ENCODE measurements around the gene POTEC. TPM values are rescaled to one million over a fixed set of nuclear protein-coding genes. Genes with fewer than 3 reads are reported as not detected.
"Not testable (repeated sequence)": the region's sequence is repeated elsewhere in the genome, so short reads cannot be mapped to it uniquely, and the experiment has no call there.

POTEC gene
- total RNA-seq, 2 experiments from 2014 or later: not detected

GRCh38 chr18:14474752-14475151 is 68.6 kb downstream of the POTEC start:
- DNase-seq (ENCODE audit: low spot score); intact Hi-C loops (cut with micrococcal nuclease; ENCODE audit: unreplicated experiment); H3K9me2 ChIP-seq (ENCODE audit: insufficient read depth, low read length); CTCF ChIA-PET (ENCODE audit: unreplicated experiment); H4K20me1 ChIP-seq (ENCODE audit: insufficient read depth, low read length); H3K4me2 ChIP-seq (ENCODE audit: low read length); H3K4me3 ChIP-seq (ENCODE audit: low read depth, low read length, poor library complexity, severe bottlenecking); BruUV-seq (replicated peaks); H2AFZ ChIP-seq (ENCODE audit: low read length); POLR2A ChIA-PET; H3K79me2 ChIP-seq (ENCODE audit: insufficient read depth, low read depth, low read length); H3K9me3 ChIP-seq (ENCODE audit: low read length); H3K4me1 ChIP-seq (ENCODE audit: insufficient read depth, low read length, poor library complexity, severe bottlenecking); H3K27ac ChIP-seq (ENCODE audit: low read depth, low read length, poor library complexity, severe bottlenecking); H3K36me3 ChIP-seq (ENCODE audit: insufficient read depth, low read length): not testable (repeated sequence)

GRCh38 chr18:14474007-14474720 is 69.2 kb downstream of the POTEC start:
- H3K79me2 ChIP-seq (ENCODE audit: insufficient read depth, low read depth, low read length); H3K36me3 ChIP-seq (ENCODE audit: insufficient read depth, low read length); DNase-seq (ENCODE audit: low spot score); H4K20me1 ChIP-seq (ENCODE audit: insufficient read depth, low read length); CTCF ChIA-PET (ENCODE audit: unreplicated experiment); H3K9me3 ChIP-seq (ENCODE audit: low read length); H3K27ac ChIP-seq (ENCODE audit: low read depth, low read length, poor library complexity, severe bottlenecking); H3K9me2 ChIP-seq (ENCODE audit: insufficient read depth, low read length); H3K4me3 ChIP-seq (ENCODE audit: low read depth, low read length, poor library complexity, severe bottlenecking); intact Hi-C loops (cut with micrococcal nuclease; ENCODE audit: unreplicated experiment); H2AFZ ChIP-seq (ENCODE audit: low read length); H3K4me2 ChIP-seq (ENCODE audit: low read length); H3K4me1 ChIP-seq (ENCODE audit: insufficient read depth, low read length, poor library complexity, severe bottlenecking); POLR2A ChIA-PET; BruUV-seq (replicated peaks): not testable (repeated sequence)

GRCh38 chr18:14473250-14474006 is 70.0 kb downstream of the POTEC start:
- H2AFZ ChIP-seq (ENCODE audit: low read length); BruUV-seq (replicated peaks); H3K9me3 ChIP-seq (ENCODE audit: low read length); intact Hi-C loops (cut with micrococcal nuclease; ENCODE audit: unreplicated experiment); H3K79me2 ChIP-seq (ENCODE audit: insufficient read depth, low read depth, low read length); POLR2A ChIA-PET; H4K20me1 ChIP-seq (ENCODE audit: insufficient read depth, low read length); H3K4me1 ChIP-seq (ENCODE audit: insufficient read depth, low read length, poor library complexity, severe bottlenecking); H3K4me2 ChIP-seq (ENCODE audit: low read length); H3K4me3 ChIP-seq (ENCODE audit: low read depth, low read length, poor library complexity, severe bottlenecking); H3K9me2 ChIP-seq (ENCODE audit: insufficient read depth, low read length); H3K27ac ChIP-seq (ENCODE audit: low read depth, low read length, poor library complexity, severe bottlenecking); CTCF ChIA-PET (ENCODE audit: unreplicated experiment); DNase-seq (ENCODE audit: low spot score); H3K36me3 ChIP-seq (ENCODE audit: insufficient read depth, low read length): not testable (repeated sequence)

GRCh38 chr18:14471286-14471685 is 72.1 kb downstream of the POTEC start:
- H3K36me3 ChIP-seq (ENCODE audit: insufficient read depth, low read length); DNase-seq (ENCODE audit: low spot score); H3K9me2 ChIP-seq (ENCODE audit: insufficient read depth, low read length); intact Hi-C loops (cut with micrococcal nuclease; ENCODE audit: unreplicated experiment); CTCF ChIA-PET (ENCODE audit: unreplicated experiment); H3K4me3 ChIP-seq (ENCODE audit: low read depth, low read length, poor library complexity, severe bottlenecking); BruUV-seq (replicated peaks); H3K4me2 ChIP-seq (ENCODE audit: low read length); H2AFZ ChIP-seq (ENCODE audit: low read length); H3K9me3 ChIP-seq (ENCODE audit: low read length); H3K4me1 ChIP-seq (ENCODE audit: insufficient read depth, low read length, poor library complexity, severe bottlenecking); POLR2A ChIA-PET; H3K27ac ChIP-seq (ENCODE audit: low read depth, low read length, poor library complexity, severe bottlenecking); H3K79me2 ChIP-seq (ENCODE audit: insufficient read depth, low read depth, low read length); H4K20me1 ChIP-seq (ENCODE audit: insufficient read depth, low read length): not testable (repeated sequence)

GRCh38 chr18:14470446-14470845 is 73.0 kb downstream of the POTEC start:
- POLR2A ChIA-PET; BruUV-seq (replicated peaks): not testable (repeated sequence)

GRCh38 chr18:14470046-14470445 is 73.4 kb downstream of the POTEC start:
- BruUV-seq (replicated peaks); intact Hi-C loops (cut with micrococcal nuclease; ENCODE audit: unreplicated experiment); H3K36me3 ChIP-seq (ENCODE audit: insufficient read depth, low read length); H3K9me3 ChIP-seq (ENCODE audit: low read length); CTCF ChIA-PET (ENCODE audit: unreplicated experiment); H3K9me2 ChIP-seq (ENCODE audit: insufficient read depth, low read length); H2AFZ ChIP-seq (ENCODE audit: low read length); H3K4me3 ChIP-seq (ENCODE audit: low read depth, low read length, poor library complexity, severe bottlenecking); H3K4me2 ChIP-seq (ENCODE audit: low read length); DNase-seq (ENCODE audit: low spot score); POLR2A ChIA-PET; H3K27ac ChIP-seq (ENCODE audit: low read depth, low read length, poor library complexity, severe bottlenecking); H3K79me2 ChIP-seq (ENCODE audit: insufficient read depth, low read depth, low read length); H3K4me1 ChIP-seq (ENCODE audit: insufficient read depth, low read length, poor library complexity, severe bottlenecking); H4K20me1 ChIP-seq (ENCODE audit: insufficient read depth, low read length): not testable (repeated sequence)

More at GRCh38 chr18:14470446-14470845, 73.0 kb downstream of the POTEC start:
- H3K4me3 ChIP-seq (ENCODE audit: low read depth, low read length, poor library complexity, severe bottlenecking); DNase-seq (ENCODE audit: low spot score); H3K79me2 ChIP-seq (ENCODE audit: insufficient read depth, low read depth, low read length); H3K4me1 ChIP-seq (ENCODE audit: insufficient read depth, low read length, poor library complexity, severe bottlenecking); H3K27ac ChIP-seq (ENCODE audit: low read depth, low read length, poor library complexity, severe bottlenecking); H4K20me1 ChIP-seq (ENCODE audit: insufficient read depth, low read length); CTCF ChIA-PET (ENCODE audit: unreplicated experiment); H3K36me3 ChIP-seq (ENCODE audit: insufficient read depth, low read length); H3K9me2 ChIP-seq (ENCODE audit: insufficient read depth, low read length); H3K4me2 ChIP-seq (ENCODE audit: low read length); H2AFZ ChIP-seq (ENCODE audit: low read length); intact Hi-C loops (cut with micrococcal nuclease; ENCODE audit: unreplicated experiment); H3K9me3 ChIP-seq (ENCODE audit: low read length): not testable (repeated sequence)

All from OCI-LY7 (cell line).